HG03575 (cell line): ENCODE data around the gene FAM163B.

Experiments
- ATAC-seq: cut with Tn5 transposase; IDR thresholded peaks from one replicate; pipeline ENCODE4 v1.9.1; 2021; ENCODE audit not compliant: unreplicated experiment, insufficient number of reproducible peaks, low FRiP score; ENCODE audit errors: extremely low read depth

FAM163B gene

GRCh38 chr9:133604856-133605255 lies 4.3 kb downstream of the FAM163B start:
- ATAC-seq: no peak

GRCh38 chr9:133604214-133604613 lies 5.0 kb downstream of the FAM163B start:
- ATAC-seq: no peak

DNA sequence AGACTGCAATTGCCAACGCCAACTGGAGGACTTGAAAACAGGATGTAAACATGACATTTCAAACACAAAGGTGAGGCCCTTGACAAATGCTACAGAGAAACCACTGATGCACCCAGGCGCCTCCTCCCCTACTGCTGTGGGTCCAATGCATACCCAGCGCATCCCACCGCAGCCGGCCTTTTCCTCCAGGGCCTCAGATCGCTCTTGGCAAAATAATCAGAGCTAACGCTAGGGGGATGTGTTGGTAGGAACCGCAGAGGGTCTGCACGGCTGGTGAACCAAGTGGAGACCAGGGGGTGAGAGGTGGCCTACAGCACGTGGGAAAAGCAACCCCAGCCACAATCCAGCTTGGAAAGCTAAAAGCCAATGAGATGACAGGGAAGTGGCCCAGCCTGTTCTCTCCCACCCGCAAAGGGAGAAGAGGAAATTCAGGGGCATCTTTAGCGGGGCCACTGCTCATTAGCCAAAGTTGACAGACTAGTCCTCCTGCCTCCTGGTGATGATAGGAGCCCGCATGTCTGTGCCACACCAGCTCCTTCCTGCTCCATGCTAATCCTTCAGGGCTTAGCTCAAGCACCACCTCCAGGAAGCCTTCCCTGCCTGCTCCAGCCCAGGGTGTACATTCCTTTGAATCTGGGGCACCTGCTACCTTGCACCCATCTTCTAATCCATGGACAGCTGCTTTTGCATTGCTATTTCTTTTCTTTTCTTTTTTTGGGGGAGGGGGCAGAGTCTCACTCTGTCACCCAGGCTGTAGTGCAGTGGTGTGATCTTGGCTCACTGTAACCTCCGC lies 5.9 kb downstream of the FAM163B start:
- no peak for ATAC-seq

DNA sequence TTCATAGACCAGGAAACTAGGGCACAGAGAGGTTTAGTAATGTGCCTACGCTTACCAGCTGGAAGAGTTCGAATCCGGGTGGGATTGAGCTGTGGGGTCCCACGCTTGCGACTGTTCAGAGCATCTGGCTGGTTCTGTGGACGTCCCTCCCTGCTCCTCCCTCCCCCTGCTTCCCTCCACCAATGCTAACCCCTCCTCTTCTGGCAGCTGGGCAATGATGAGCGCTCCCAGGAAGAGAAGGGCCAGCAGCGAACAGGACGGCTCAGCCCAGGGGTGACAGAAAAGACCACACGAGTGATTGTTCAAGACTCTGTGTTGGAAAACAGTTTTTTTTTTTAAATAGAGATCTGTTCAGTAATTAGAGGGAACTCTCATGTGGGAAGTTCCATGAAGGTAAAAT lies 6.9 kb downstream of the FAM163B start:
- no peak for ATAC-seq

GRCh38 chr9:133601746-133602145 lies 7.4 kb downstream of the FAM163B start:
- no peak for ATAC-seq

DNA sequence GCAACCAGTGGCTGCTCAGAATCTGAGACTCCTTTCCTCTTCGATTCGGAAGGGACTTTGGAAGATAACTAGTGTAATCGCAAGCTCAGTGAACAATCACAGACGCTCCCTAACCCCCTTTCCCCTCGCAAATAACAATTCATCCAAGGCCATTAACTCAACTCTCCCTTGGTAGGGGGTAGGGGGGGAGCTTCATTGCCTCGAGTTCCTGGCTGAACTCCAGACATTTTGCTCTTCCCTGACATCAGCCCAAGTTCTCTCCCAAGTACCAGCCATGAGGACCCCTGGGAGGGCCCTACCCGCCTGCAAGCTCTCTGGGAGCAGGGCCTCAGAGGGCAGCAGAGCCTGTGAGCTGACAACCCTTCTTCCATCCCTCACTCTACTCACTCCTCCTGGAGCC lies 8.4 kb downstream of the FAM163B start:
- ATAC-seq: no peak

- no peak for ATAC-seq
These were observed 9.6 kb downstream of the FAM163B start for GRCh38 chr9:133599470-133600173.

GRCh38 chr9:133598978-133599377 lies 10.2 kb downstream of the FAM163B start:
- ATAC-seq: no peak

- ATAC-seq: no peak
These were observed 11.8 kb downstream of the FAM163B start for GRCh38 chr9:133597316-133597957.

DNA sequence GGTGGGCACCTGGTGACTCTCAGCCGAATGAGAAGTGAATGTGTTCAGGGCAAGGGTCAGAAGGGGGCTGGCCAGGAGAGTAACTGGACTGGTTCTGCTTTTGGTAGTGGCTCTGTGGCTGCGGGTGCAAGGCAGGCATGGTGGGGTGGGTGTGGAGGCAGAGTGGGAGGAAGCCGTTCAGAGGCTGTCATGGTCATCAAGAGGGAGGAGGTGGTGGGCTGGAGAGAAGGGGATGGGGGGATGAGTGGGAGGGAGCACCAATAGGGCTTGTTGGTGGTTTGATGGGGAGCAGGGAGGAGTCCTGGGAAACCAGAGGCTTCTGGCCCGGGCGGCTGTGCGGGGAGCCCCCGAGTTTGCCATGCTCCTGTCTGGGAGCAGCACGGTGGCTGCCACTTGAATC lies 13.3 kb downstream of the FAM163B start:
- ATAC-seq: no peak

DNA sequence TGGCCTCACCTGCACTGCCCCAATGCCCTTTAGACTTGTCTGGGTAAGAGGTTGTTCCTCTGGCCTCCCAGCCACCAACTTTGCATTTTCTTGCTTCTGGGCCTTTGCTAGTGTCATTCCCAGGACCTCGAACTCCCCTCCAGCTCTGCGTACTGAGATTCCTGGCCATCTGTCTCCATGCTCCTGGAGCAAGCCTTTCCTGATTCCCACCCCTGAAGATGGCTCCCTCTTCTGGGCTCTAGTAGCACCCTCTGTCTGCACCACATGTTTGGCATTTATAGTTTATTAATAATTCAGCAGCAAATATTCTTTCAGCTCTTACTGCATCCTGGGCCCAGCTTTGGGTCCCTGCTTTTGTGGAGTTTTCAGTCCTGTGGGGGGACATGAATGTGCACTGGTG lies 14.9 kb downstream of the FAM163B start:
- no peak for ATAC-seq

DNA sequence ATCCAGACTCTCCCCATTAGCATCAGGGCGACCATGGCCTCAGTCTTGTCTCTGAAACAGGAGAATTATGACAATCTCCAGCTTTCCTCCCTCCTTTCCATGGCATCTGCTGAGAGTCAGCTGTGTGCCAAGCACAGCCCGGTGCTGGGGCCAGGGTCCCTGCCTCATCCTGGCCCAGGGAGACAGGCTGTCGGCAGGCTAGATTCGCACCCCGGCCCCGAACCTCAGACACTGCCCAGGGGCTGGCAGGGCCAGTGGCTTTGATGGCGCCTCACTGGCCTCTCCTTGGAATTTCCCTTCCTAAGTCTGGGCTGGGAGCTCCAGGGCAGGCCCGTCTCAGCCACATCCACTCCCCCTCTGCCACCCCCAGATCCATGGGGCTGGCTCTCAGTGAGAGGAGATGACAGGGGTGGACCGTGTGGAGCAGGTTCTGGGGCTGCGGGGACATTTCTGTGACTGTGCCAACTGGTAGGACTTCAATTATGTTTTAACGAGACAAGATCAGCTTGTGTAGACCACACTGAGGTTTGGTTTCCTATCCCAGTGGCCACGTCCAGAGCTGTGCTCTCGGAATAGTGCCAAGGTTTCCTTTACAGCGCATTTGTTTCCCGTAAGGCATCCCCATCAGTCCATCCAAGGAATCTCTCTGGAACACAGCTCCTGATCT lies 15.5 kb downstream of the FAM163B start:
- no peak for ATAC-seq

- no peak for ATAC-seq
These were observed 16.3 kb downstream of the FAM163B start for GRCh38 chr9:133592731-133593409.

DNA sequence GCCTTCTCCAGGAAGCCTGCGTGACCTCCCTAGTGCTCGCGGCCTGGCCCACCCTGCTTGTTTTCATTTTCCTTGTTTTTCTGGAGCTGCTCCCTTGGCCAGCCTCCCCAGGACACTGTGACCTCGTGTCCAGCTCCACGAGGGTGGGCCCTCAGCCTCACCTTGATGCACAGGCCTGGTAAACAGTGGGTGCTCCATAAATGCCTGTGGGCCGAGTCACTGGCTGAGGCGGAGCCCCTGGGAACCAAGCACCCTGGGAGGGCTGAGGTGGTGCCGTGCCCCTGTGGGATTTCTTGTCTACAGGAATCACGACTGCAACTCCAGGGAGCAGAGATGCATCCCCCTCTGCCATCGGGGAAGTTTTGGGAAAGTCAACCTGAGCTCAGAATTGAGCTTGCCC lies 17.2 kb downstream of the FAM163B start:
- ATAC-seq: no peak

DNA sequence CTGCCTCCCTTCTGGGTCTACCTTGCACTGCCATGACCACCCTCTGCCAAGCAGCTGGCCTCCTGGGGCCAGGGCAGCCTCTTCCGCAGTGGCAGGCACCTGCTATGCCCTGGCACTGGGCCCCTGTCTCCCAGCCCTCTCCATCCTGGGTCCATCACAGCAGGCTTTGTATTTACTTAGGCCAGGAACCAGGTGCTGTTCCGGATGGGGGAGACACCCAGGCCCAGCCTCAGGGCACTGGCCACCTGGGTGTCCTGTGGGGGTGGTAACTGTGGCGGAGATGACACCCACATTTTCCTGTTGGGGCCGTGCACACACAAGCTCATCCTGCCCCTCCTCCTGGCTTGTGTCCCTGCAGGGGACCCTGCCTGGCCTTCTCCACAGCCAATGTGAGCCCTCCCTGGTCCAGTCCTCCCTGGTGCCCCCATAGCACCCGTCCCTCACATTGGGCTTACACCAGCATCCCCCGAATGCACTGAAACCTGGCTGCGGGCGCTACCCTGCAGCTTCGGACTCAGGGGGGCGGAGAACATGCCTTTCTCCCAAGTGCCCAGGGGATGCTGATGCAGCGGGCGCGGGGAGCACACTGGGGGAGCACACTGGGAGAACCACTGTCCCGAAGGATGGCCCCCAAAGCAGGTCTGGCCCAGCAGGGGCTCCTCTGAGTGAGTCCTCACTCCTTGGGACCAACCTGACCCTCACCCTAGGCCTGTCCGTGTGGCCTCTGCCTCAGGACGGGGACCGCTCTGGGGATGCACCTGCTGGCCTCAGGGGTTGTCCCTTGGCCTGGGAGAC lies 17.9 kb downstream of the FAM163B start:
- ATAC-seq: no peak

- no peak for ATAC-seq
These were observed 18.8 kb downstream of the FAM163B start for GRCh38 chr9:133590231-133590855.

GRCh38 chr9:133589454-133590227 lies 19.5 kb downstream of the FAM163B start:
- ATAC-seq: no peak
